ENCODE results near the gene SBF1.

Gene SBF1

GRCh38 chr22:50425179-50425916 lies 49.5 kb downstream of the SBF1 start:
- no peak overlapping the region for H3K27ac ChIP-seq
- TF ChIP-seq ZFX (IDR thresholded peaks at IDR 0.05) = no peak
- no peak for TF ChIP-seq CTCF (conservative IDR thresholded peaks at IDR 0.05)

GRCh38 chr22:50423956-50424355 lies 50.9 kb downstream of the SBF1 start:
- TF ChIP-seq ZFX (IDR thresholded peaks at IDR 0.05) (no peak), CTCF (conservative IDR thresholded peaks at IDR 0.05) (no peak)
- H3K27ac ChIP-seq = no peak overlapping the region

- no peak overlapping the region for H3K27ac ChIP-seq
- no peak for TF ChIP-seq CTCF (conservative IDR thresholded peaks at IDR 0.05)
- TF ChIP-seq ZFX (IDR thresholded peaks at IDR 0.05) = no peak
Observed at GRCh38 chr22:50422961-50423815, 51.6 kb downstream of the SBF1 start.

- TF ChIP-seq CTCF (conservative IDR thresholded peaks at IDR 0.05) = no peak
- no peak for TF ChIP-seq ZFX (IDR thresholded peaks at IDR 0.05)
- no peak overlapping the region for H3K27ac ChIP-seq
Observed at GRCh38 chr22:50422046-50422445, 52.8 kb downstream of the SBF1 start.

- H3K27ac ChIP-seq = no peak overlapping the region
- TF ChIP-seq ZFX (IDR thresholded peaks at IDR 0.05) (no peak), CTCF (conservative IDR thresholded peaks at IDR 0.05) (no peak)
Observed at GRCh38 chr22:50420581-50420980, 54.3 kb downstream of the SBF1 start.

GRCh38 chr22:50420015-50420414 lies 54.8 kb downstream of the SBF1 start:
- no peak overlapping the region for H3K27ac ChIP-seq

More at GRCh38 chr22:50420015-50420414, 54.8 kb downstream of the SBF1 start:
- TF ChIP-seq CTCF (conservative IDR thresholded peaks at IDR 0.05) = no peak
- TF ChIP-seq ZFX (IDR thresholded peaks at IDR 0.05) = no peak

All from C4-2B (cell line).